Skeletal muscle tissue (tissue), 4 donors: Measurements from ENCODE around the gene ZBED5. TPM values are rescaled to one million over a fixed set of nuclear protein-coding genes. Genes with fewer than 3 reads are reported as not detected.
A peak's percentile ranks its signal among the peaks of the same experiment; 100 is the strongest.
"Not testable (repeated sequence)": the region's sequence is repeated elsewhere in the genome, so short reads cannot be mapped to it uniquely, and the experiment has no call there.

ENCODE experiments used
- H3K27ac ChIP-seq: one replicate; pipeline ENCODE4 v1.7.0; 2013; ENCODE audit warnings: mild to moderate bottlenecking, low read depth, low read length, inconsistent platforms
- H3K27me3 ChIP-seq, 3 donors: one replicate each; pipeline ENCODE4 v1.7.0; 2013; ENCODE audit warnings: low read length in 3 of 3; ENCODE audit not compliant: control insufficient read depth in 3 of 3, insufficient read depth in 3 of 3
- H3K36me3 ChIP-seq, 3 donors: one replicate each; pipeline ENCODE4 v1.7.0; 2013; ENCODE audit warnings: low read length in 3 of 3; ENCODE audit not compliant: control insufficient read depth in 3 of 3, insufficient read depth in 3 of 3
- H3K4me1 ChIP-seq, 3 donors: one replicate each; pipeline ENCODE4 v1.7.0; 2013; ENCODE audit warnings: low read length in 3 of 3, mild to moderate bottlenecking in 3 of 3; ENCODE audit not compliant: control insufficient read depth in 3 of 3, insufficient read depth in 3 of 3
- H3K4me3 ChIP-seq, 3 donors: one replicate each; pipeline ENCODE4 v1.7.0; 2013; ENCODE audit warnings: low read length in 3 of 3
- H3K9ac ChIP-seq, 3 donors: one replicate each; pipeline ENCODE4 v1.7.0; 2013; ENCODE audit warnings: low read length in 3 of 3, mild to moderate bottlenecking in 3 of 3, moderate library complexity in 2 of 3, low read depth in 1 of 3
- H3K9me3 ChIP-seq, 3 donors: one replicate each; pipeline ENCODE4 v1.7.0; 2013; ENCODE audit warnings: low read length in 3 of 3; ENCODE audit not compliant: control insufficient read depth in 3 of 3
- total RNA-seq: library from RNA; depleted of rRNA; stranded (reverse); fragments of >200 nt; gene quantifications from one replicate; pipeline ENCODE4 v1.2.3, GENCODE V29; 2014
- donor health status: Osteomylitis.

Gene ZBED5
- total RNA-seq, 1 donor from 2014 or later: 21.4 TPM

DNA sequence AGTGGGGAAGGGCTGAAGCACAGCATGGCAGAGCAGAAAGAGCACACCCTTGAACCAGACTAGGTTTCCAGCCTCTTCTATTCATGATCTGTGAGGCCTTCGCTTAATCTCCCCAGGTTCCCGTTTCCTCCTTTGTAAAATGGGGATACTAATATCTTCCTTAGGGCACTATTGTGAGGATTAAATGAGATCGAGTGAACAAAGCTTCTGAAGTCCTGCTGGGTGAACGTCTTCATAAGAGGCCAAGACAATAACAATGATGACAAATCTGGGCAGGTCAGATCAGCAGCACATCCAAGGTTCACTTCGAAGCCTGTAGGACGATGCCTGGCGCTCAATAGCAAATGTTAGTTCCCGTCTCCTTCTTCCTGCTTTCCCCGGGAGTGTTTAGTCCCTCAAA, 38.6 kb upstream of the ZBED5 start:
- Histone ChIP-seq H3K4me1 (peaks cover 63 to 76% (median 63%) of the 10 kb centered on the region in 3 donors), H3K27ac (peak overlapping the region; percentile 98), H3K4me3 (peak overlapping the region; percentile 47 to 81 (median 48)), H3K27me3 (no peaks in the 10 kb centered on the region), H3K36me3 (peaks cover 0 to 5% (median 0%) of the 10 kb centered on the region in 3 donors), H3K9ac (peak overlapping the region in 2 of 3 donors; percentile 16 to 94), H3K9me3 (no peaks in the 10 kb centered on the region)

DNA sequence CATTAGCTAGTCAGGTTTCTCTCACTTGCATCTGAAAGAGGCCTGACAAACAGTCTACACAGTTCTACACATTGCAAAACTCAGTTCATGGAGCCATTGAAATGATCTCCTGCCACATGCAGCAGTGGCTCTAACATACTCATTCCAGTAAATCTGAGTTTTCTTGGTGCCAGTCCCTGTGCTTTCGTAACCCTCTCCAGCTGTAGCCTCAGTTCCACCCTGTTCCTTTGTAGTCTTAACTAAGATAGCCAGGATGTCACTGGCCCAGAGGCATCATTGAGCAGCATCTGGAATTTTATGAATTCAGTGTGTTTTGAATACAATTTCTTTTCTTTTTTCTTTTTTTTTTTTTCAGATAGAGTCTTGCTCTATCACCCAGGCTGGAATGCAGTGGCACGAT, 37.4 kb upstream of the ZBED5 start:
- H3K4me1 ChIP-seq: peaks cover 53 to 69% (median 55%) of the 10 kb centered on the region in 3 donors
- no peaks in the 10 kb centered on the region for H3K27me3 ChIP-seq
- no peak overlapping the region for H3K9ac ChIP-seq
- peaks cover 0 to 5% (median 0%) of the 10 kb centered on the region in 3 donors for H3K36me3 ChIP-seq
- H3K9me3 ChIP-seq: no peaks in the 10 kb centered on the region
- no peak overlapping the region for H3K27ac ChIP-seq
- peak overlapping the region in 1 of 3 donors; percentile 0 for H3K4me3 ChIP-seq

GRCh38 chr11:10894666-10895065, 36.8 kb upstream of the ZBED5 start:
- Histone ChIP-seq H3K9ac (no peak overlapping the region), H3K9me3 (no peaks in the 10 kb centered on the region), H3K36me3 (peaks cover 0 to 5% (median 0%) of the 10 kb centered on the region in 3 donors), H3K27ac (peak overlapping the region; percentile 58), H3K4me3 (peak overlapping the region in 2 of 3 donors; percentile 0 to 45), H3K4me1 (peaks cover 47 to 63% (median 49%) of the 10 kb centered on the region in 3 donors), H3K27me3 (no peaks in the 10 kb centered on the region)

DNA sequence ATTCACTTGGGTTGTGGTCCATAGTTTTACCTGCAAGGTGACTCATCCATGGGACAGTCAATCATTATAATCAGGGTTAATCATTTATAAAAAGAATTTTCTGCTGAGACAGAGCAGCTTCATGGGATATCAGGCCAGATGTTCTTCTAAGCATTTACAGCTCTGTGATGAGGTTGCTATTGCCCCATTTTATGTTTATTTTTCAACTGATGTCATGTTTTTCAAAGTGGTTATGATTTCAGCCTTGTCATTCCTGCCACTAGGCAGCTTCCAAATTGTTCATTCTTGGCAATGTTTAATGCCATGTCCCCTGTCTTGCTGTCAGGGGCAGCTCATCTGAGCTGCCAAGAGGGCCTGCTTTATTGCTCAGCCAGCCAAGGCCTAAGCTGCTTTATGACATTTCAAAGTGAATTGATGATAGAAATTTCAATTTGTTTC, 35.9 kb upstream of the ZBED5 start:
- no peaks in the 10 kb centered on the region for H3K9me3 ChIP-seq
- no peak overlapping the region for H3K4me3 ChIP-seq
- peaks cover 0 to 5% (median 0%) of the 10 kb centered on the region in 3 donors for H3K36me3 ChIP-seq
- H3K27me3 ChIP-seq: no peaks in the 10 kb centered on the region
- no peak overlapping the region for H3K9ac ChIP-seq
- peaks cover 38 to 53% (median 39%) of the 10 kb centered on the region in 3 donors for H3K4me1 ChIP-seq
- peak overlapping the region; percentile 58 for H3K27ac ChIP-seq

DNA sequence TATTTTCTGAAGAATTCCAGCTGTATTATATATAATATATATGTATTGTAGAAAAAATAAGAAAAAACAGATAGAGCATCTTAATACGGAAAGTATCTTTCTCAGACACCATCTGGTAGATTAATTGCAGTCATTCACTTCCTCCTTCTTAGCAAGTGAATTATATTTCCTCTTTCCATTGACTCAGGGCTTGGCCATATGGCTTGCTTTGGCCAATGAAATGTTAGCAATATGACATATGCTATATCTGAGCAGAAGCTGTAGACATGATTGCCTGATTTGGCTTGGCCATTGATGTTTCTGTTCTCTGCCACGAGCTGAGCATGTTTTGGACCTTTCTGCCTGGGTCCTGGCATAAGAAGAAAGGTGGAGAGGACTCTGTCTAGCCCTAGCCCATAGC, 34.4 kb upstream of the ZBED5 start:
- Histone ChIP-seq H3K9ac (no peak overlapping the region), H3K36me3 (peaks cover 0 to 5% (median 0%) of the 10 kb centered on the region in 3 donors), H3K9me3 (no peaks in the 10 kb centered on the region), H3K27ac (no peak overlapping the region), H3K4me3 (no peak overlapping the region), H3K27me3 (no peaks in the 10 kb centered on the region), H3K4me1 (peaks cover 29 to 41% (median 32%) of the 10 kb centered on the region in 3 donors)

DNA sequence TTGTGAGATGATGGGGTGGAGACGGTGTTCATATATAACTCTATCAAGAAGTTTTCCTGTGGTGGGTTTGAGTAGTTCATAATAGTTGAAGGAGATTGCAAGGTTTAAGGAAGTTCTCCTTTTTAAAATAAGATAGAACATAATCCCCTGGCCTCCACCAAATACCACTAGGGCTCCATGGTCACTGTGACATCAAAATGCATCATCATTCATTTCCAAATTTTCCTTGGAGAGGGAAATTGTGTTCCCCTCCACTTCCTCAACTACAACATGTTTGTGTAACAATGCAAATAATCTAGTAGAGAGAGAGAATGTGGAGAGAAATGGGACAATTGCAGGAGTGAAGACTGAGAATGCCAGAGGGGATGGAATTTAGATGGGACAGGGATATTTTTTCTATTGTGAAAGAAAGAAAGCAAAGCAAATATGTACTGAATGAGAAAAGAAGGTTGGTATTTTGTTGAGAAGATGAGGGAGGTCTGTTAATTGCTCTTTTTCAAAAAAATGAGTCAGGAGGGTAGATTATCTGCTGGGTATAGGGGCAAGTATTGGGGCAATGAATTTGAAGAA, 33.4 kb upstream of the ZBED5 start:
- peaks cover 22 to 38% (median 24%) of the 10 kb centered on the region in 3 donors for H3K4me1 ChIP-seq
- no peak overlapping the region for H3K4me3 ChIP-seq
- peaks cover 0 to 2% (median 0%) of the 10 kb centered on the region in 3 donors for H3K36me3 ChIP-seq
- H3K27me3 ChIP-seq: no peaks in the 10 kb centered on the region
- H3K9ac ChIP-seq: no peak overlapping the region
- no peak overlapping the region for H3K27ac ChIP-seq
- H3K9me3 ChIP-seq: no peaks in the 10 kb centered on the region

DNA sequence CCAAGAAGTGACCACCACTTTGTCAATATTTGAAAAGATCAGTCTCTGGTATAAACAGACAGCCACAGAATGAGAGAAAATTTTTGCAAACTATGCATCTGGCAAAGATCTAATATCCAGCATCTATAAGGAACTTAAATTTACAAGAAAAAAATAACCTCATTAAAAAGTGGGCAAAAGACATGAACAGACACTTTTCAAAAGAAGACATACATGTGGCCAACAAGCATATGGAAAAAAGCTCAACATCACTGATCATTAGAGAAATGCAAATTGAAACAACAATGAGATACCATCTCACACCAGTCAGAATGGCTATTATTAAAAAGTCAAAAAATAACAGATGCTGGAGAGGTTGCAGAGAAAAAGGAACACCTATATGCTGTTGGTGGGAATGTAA, 32.2 kb upstream of the ZBED5 start:
- H3K4me3 ChIP-seq, H3K9me3 ChIP-seq, H3K9ac ChIP-seq, H3K27ac ChIP-seq, H3K27me3 ChIP-seq, H3K36me3 ChIP-seq: not testable (repeated sequence)
- peaks cover 24 to 36% (median 24%) of the 10 kb centered on the region in 3 donors for H3K4me1 ChIP-seq

DNA sequence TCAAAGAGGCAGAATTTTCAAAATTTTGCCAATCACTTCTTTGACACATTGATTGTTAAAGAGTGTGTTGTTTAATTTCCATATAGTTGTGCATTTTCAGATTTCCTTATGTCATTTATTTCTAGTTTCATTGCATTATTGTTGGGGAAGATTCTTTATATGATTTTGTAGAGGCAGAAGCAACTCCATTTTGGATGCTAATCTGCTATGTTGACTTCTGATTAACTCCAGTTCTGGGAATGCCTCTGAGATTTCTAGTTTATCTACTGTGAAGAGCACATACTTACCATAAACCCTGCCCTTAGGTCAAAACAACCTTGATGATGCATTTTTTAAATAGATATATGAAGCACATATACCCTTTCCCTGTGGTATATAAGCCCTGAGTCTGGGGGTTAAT, 29.5 kb upstream of the ZBED5 start:
- H3K9me3 ChIP-seq: no peaks in the 10 kb centered on the region
- no peaks in the 10 kb centered on the region for H3K36me3 ChIP-seq
- no peaks in the 10 kb centered on the region for H3K27me3 ChIP-seq
- H3K9ac ChIP-seq: no peak overlapping the region
- no peak overlapping the region for H3K27ac ChIP-seq
- H3K4me3 ChIP-seq: no peak overlapping the region
- H3K4me1 ChIP-seq: peaks cover 4 to 11% (median 8%) of the 10 kb centered on the region in 3 donors

DNA sequence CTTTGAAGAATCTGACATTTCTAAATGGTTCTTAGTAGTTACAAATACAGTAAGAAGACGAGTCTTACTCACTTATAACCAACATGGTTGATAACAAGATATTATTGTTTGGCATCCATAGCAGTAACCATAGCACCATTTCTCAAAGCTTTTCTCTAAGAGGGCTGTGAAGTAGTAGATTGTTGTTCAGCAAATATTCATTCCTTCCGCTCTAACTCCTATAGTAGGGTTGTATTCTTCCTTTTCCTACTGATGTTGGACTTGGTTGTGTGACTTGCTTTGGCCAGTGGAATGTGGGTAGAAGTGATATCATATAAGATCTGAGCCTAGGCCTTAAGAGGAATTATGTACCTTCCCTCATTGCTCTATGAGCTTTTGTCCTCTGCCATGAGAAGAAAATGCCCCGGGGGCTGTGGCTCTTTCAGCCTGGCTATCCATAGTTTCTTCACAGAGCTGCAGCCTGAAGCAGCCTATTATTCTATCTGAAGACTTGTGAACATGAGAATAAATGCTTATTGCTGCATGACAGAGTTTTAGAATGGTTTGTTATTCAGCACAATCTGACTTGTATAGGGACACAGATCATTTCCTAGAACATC, 28.9 kb upstream of the ZBED5 start:
- no peak overlapping the region for H3K27ac ChIP-seq
- H3K4me1 ChIP-seq: peaks cover 4 to 10% (median 8%) of the 10 kb centered on the region in 3 donors
- H3K9ac ChIP-seq: no peak overlapping the region
- no peaks in the 10 kb centered on the region for H3K27me3 ChIP-seq
- no peaks in the 10 kb centered on the region for H3K36me3 ChIP-seq
- H3K9me3 ChIP-seq: no peaks in the 10 kb centered on the region
- no peak overlapping the region for H3K4me3 ChIP-seq

GRCh38 chr11:10885703-10886363, 28.0 kb upstream of the ZBED5 start:
- no peak overlapping the region for H3K27ac ChIP-seq
- no peaks in the 10 kb centered on the region for H3K36me3 ChIP-seq
- peaks cover 4 to 10% (median 8%) of the 10 kb centered on the region in 3 donors for H3K4me1 ChIP-seq
- no peaks in the 10 kb centered on the region for H3K9me3 ChIP-seq
- no peaks in the 10 kb centered on the region for H3K27me3 ChIP-seq
- H3K9ac ChIP-seq: no peak overlapping the region
- no peak overlapping the region for H3K4me3 ChIP-seq
